K562 (cell line): ENCODE results near the gene FUT6. TPM values are rescaled to one million over a fixed set of nuclear protein-coding genes. Genes with fewer than 3 reads are reported as not detected.

Source experiments
- ATAC-seq: fragments of 200-7000 bp; cut with Tn5 transposase; 3 replicates; pipeline ENCODE4 v1.9.1; 2020; ENCODE audit warnings: moderate library complexity
- BruUV-seq: library from RNA; stranded (reverse); fragments of 400-500 nt; replicated peaks from 2 replicates; lab custom pipeline; 2021; lab: Mats Ljungman, UMichigan
- CTCF ChIA-PET: fragments of 300-600 bp; formaldehyde crosslinking; extraction: SDS; loops from one replicate; lab custom pipeline; 2021; ENCODE audit warnings: low intra/inter-chr PET ratio; lab: Yijun Ruan, JAX
- POLR2A ChIA-PET: fragments of 300-600, 350-650 bp; sonication (Branson Sonifier 250); formaldehyde crosslinking; extraction: SDS; loops from one replicate; lab custom pipeline; 2021; ENCODE audit warnings: antibody characterized with exemption, inconsistent platforms; lab: Yijun Ruan, JAX
- DNase-seq, 4 experiments: peaks; one replicate each; pipeline versions ENCODE4 v3.0.0 to v3.0.0-alpha.2; 2011 to 2018; ENCODE audit warnings: low spot score in 3 of 4, mixed read lengths in 3 of 4; ENCODE audit errors: extremely low read depth in 1 of 4
- FAIRE-seq: peaks from 2 replicates; lab custom pipeline; 2011; peaks lifted over from hg19 to GRCh38; lab: Jason Lieb, UNC
- H2AFZ ChIP-seq: 2 replicates; pipeline ENCODE4 v1.6.0; 2011; ENCODE audit warnings: low read depth, low read length, control low read depth, inconsistent platforms
- H3K27ac ChIP-seq: fragments of 200-600 bp; 3 replicates; pipeline ENCODE4 v1.8.0; 2011; ENCODE audit warnings: low read depth, mild to moderate bottlenecking, control low read depth, inconsistent platforms, low read length, moderate library complexity, mixed read lengths; ENCODE audit errors: extremely low read depth
- H3K27me3 ChIP-seq, 2 experiments: fragments of 300-600 bp in 1 of 2; 2 replicates in 1 of 2; 3 replicates in 1 of 2; pipeline versions ENCODE4 v1.6.0 to v1.8.0; 2011; ENCODE audit warnings: inconsistent platforms in 2 of 2, low read length in 2 of 2, mild to moderate bottlenecking in 1 of 2, mixed read lengths in 1 of 2, moderate library complexity in 1 of 2; ENCODE audit not compliant: control insufficient read depth in 2 of 2, insufficient read depth in 2 of 2
- H3K36me3 ChIP-seq: fragments of 300-600 bp; 3 replicates; pipeline ENCODE4 v1.8.0; 2011; ENCODE audit warnings: mild to moderate bottlenecking, low read length, inconsistent platforms; ENCODE audit not compliant: control insufficient read depth, insufficient read depth
- H3K4me1 ChIP-seq, 2 experiments: fragments of 200-600 bp in 1 of 2; replicated peaks in 1 of 2; 2 replicates in 1 of 2; 3 replicates in 1 of 2; pipeline versions ENCODE4 v1.5.1 to v1.8.0; 2011; ENCODE audit warnings: inconsistent platforms in 2 of 2, low read length in 2 of 2, mild to moderate bottlenecking in 1 of 2, mixed read lengths in 1 of 2, moderate library complexity in 1 of 2; ENCODE audit not compliant: control insufficient read depth in 2 of 2, insufficient read depth in 2 of 2
- H3K4me2 ChIP-seq: 2 replicates; pipeline ENCODE4 v1.6.1; 2011; ENCODE audit warnings: low read length, control low read depth, inconsistent platforms, mixed read lengths; ENCODE audit not compliant: insufficient read depth
- H3K4me3 ChIP-seq: fragments of 200-600 bp; sonication (generic), shearing (Covaris generic); 2 replicates; pipeline ENCODE4 v1.5.1; 2016; ENCODE audit warnings: control low read depth, inconsistent platforms
- H3K79me2 ChIP-seq: fragments of 200-600 bp; 3 replicates; pipeline ENCODE4 v1.8.0; 2011; ENCODE audit warnings: low read length, inconsistent platforms; ENCODE audit not compliant: control insufficient read depth, insufficient read depth
- H3K9ac ChIP-seq, 2 experiments: 2 replicates each; pipeline versions ENCODE4 v1.6.0 to v1.6.1; 2011; ENCODE audit warnings: low read depth in 2 of 2, low read length in 2 of 2, control low read depth in 1 of 2, inconsistent platforms in 1 of 2, mild to moderate bottlenecking in 1 of 2, mixed read lengths in 1 of 2; ENCODE audit not compliant: insufficient read depth in 1 of 2
- H3K9me1 ChIP-seq: one replicate; pipeline ENCODE4 v1.6.0; 2011; ENCODE audit warnings: inconsistent platforms, mild to moderate bottlenecking, low read length, moderate library complexity; ENCODE audit not compliant: control insufficient read depth, insufficient read depth
- H3K9me3 ChIP-seq: replicated peaks from 2 replicates; pipeline ENCODE4 v1.5.1; 2011; ENCODE audit warnings: low read depth, low read length, inconsistent platforms; ENCODE audit not compliant: control insufficient read depth, insufficient read depth
- H4K20me1 ChIP-seq: replicated peaks from 2 replicates; pipeline ENCODE4 v1.6.1; 2011; ENCODE audit warnings: low read length, inconsistent platforms, mixed read lengths; ENCODE audit not compliant: control insufficient read depth, insufficient read depth
- CSDE1 ChIP-seq, 2 experiments: fragments of 450-650 bp; IDR thresholded peaks; 2 replicates each; pipeline ENCODE4 v1.6.1; 2016; ENCODE audit warnings: mild to moderate bottlenecking in 1 of 2
- DEAF1 ChIP-seq: fragments of 450-650 bp; formaldehyde crosslinking; IDR thresholded peaks from 2 replicates; pipeline ENCODE4 v1.4.0; 2020; ENCODE audit warnings: mild to moderate bottlenecking, moderate library complexity
- DMBX1 ChIP-seq: fragments of 250-450 bp; sonication (Bioruptor Pico); IDR thresholded peaks from 2 replicates; pipeline ENCODE4 v1.8.0; 2022; ENCODE audit warnings: inconsistent platforms, mild to moderate bottlenecking, moderate library complexity, borderline replicate concordance
- DPF2 ChIP-seq: fragments of 450-650 bp; IDR thresholded peaks from 2 replicates; pipeline ENCODE4 v1.6.1; 2016
- ETV1 ChIP-seq: fragments of 450-650 bp; conservative IDR thresholded peaks from 2 replicates; pipeline ENCODE4 v1.6.1; 2016; ENCODE audit warnings: missing genetic modification characterization, control low read depth, low read depth, missing compliant biosample characterization
- GTF2F1 ChIP-seq: IDR thresholded peaks from 2 replicates; pipeline ENCODE4 v1.6.1; 2011; ENCODE audit warnings: low read depth, low read length, improper control_type of control experiment
- HNRNPK ChIP-seq: fragments of 200-400 bp; formaldehyde crosslinking; IDR thresholded peaks from one replicate; pipeline ENCODE4 v1.6.1; 2018; ENCODE audit warnings: mild to moderate bottlenecking, low read depth, low read length; ENCODE audit not compliant: poor library complexity, severe bottlenecking
- KLF10 ChIP-seq: fragments of 250-450 bp; sonication (Bioruptor Pico); IDR thresholded peaks from 2 replicates; pipeline ENCODE4 v1.6.1; 2021; ENCODE audit warnings: matching md5 sums
- RBBP5 ChIP-seq: fragments of 200-600 bp; sonication (generic); IDR thresholded peaks from 2 replicates; pipeline ENCODE4 v1.6.1; 2012; ENCODE audit warnings: borderline replicate concordance, mild to moderate bottlenecking, low read length, control low read depth, inconsistent platforms; ENCODE audit not compliant: insufficient read depth, poor library complexity, severe bottlenecking
- SMAD4 ChIP-seq: fragments of 250-450 bp; sonication (Bioruptor Pico); conservative IDR thresholded peaks from 2 replicates; pipeline ENCODE4 v1.8.0; 2021; ENCODE audit warnings: inconsistent platforms, mild to moderate bottlenecking, moderate library complexity
- TFE3 ChIP-seq: fragments of 450-650 bp; formaldehyde crosslinking; IDR thresholded peaks from 2 replicates; pipeline ENCODE4 v1.4.0; 2020; ENCODE audit warnings: mild to moderate bottlenecking, mixed read lengths
- ZNF121 ChIP-seq: sonication (generic); formaldehyde crosslinking; conservative IDR thresholded peaks from 2 replicates; pipeline ENCODE4 v1.8.0; 2022; ENCODE audit warnings: missing genetic modification reagents
- ZNF253 ChIP-seq: fragments of 250-450 bp; sonication (Bioruptor Pico); conservative IDR thresholded peaks from 2 replicates; pipeline ENCODE4 v1.6.1; 2021; ENCODE audit warnings: mild to moderate bottlenecking
- ZNF518B ChIP-seq: fragments of 250-450 bp; sonication (Bioruptor Pico); IDR thresholded peaks from 2 replicates; pipeline ENCODE4 v1.5.0; 2021; ENCODE audit warnings: mild to moderate bottlenecking, moderate library complexity
- WGBS: fragments of 100-300 bp; shearing (Covaris generic); methylation state at CpG from one replicate; pipeline ENCODE4 v1.1.6; 2016; ENCODE audit warnings: low coverage, mixed read lengths; ENCODE audit not compliant: insufficient coverage; ENCODE audit errors: missing lambda C conversion rate; 5-methylcytosine and 5-hydroxymethylcytosine counted together
- in situ Hi-C: fragments of 300-500 bp; cut with MboI; formaldehyde crosslinking; loops from 4 replicates; pipeline ENCODE4 v1.15.0; 2018; ENCODE audit warnings: inconsistent platforms, mixed read lengths
- intact Hi-C: fragments of 100-400 bp; cut with micrococcal nuclease; formaldehyde crosslinking; loops from 2 replicates; pipeline ENCODE4 v1.14.2; 2022
- polyA plus RNA-seq, 8 experiments: library from polyadenylated mRNA; depleted of rRNA in 4 of 8; stranded (reverse) in 5 of 8; unstranded in 3 of 8; fragments of >200 nt; fragmentation: Nextera tagmentation in 2 of 8; fragmentation: Illumina TruSeq in 1 of 8; extraction: Ambion mirVana in 2 of 8; extraction: Trizol in 1 of 8; gene quantifications; 2 replicates each; pipeline versions ENCODE4 v1.2.1 to v1.2.3, GENCODE V29; 2011 to 2014; ENCODE audit warnings: inconsistent platforms in 1 of 8, missing spikeins in 1 of 8
- total RNA-seq, 7 experiments: library from RNA; depleted of rRNA in 6 of 7; stranded (reverse); fragments of >200 nt in 6 of 7; fragmentation: Illumina TruSeq in 2 of 7; extraction: Trizol in 2 of 7; gene quantifications; 2 replicates each; pipeline versions ENCODE4 v1.2.1 to v1.2.3, GENCODE V29; 2011 to 2021; ENCODE audit warnings: low replicate concordance in 1 of 7

The FUT6 gene
- total and polyA plus RNA-seq, 9 of the 15 experiments (the other 6 are each of a cell fraction or from before 2014, with no cell fraction given) = 0.04 TPM; not detected in 8

- BruUV-seq = no TSS peak
- no peak for FAIRE-seq
- intact Hi-C loops = loop anchor here (5.0 to 10.0 kb wide), 2 partner anchors 181 to 219 kb away; no protein-coding TSS in a partner anchor
- H3K79me2 ChIP-seq = no peaks in the 10 kb centered on the region
- no peaks in the 10 kb centered on the region for H3K27me3 ChIP-seq
- in situ Hi-C loops = loop anchor here (5.0 kb wide), 2 partner anchors 89 to 219 kb away; no protein-coding TSS in a partner anchor
- peak overlapping the region; percentile 61 for H3K4me2 ChIP-seq
- H2AFZ ChIP-seq = peak overlapping the region; percentile 81
- ChIA-PET CTCF (interaction anchor here (0.6 to 4.2 kb wide), 6 partner anchors 20 to 913 kb away, joined by 3 to 48 read pairs (median 12); no protein-coding TSS in a partner anchor), POLR2A (interaction anchor here (1.0 to 1.6 kb wide), 9 partner anchors 9 to 100 kb away, joined by 3 to 8 read pairs (median 5); partner anchors contain the start of genes CATSPERD, DUS3L, LONP1 and NDUFA11)
- no peak for DNase-seq
- peak overlapping the region; percentile 5; the same call in 2 of the 3 replicates for H3K27ac ChIP-seq
- H3K9ac ChIP-seq = peak overlapping the region; percentile 27 to 83; a peak in 2 of 4 replicates
- H4K20me1 ChIP-seq = 0 out of 2 replicates have a peak, but pooled peaks cover 11% of the 10 kb centered on the region
- H3K36me3 ChIP-seq = no peaks in the 10 kb centered on the region
- H3K4me1 ChIP-seq = peaks cover 36 to 80% of the 10 kb centered on the region in 2 experiments
- H3K9me3 ChIP-seq = no peaks in the 10 kb centered on the region
- no peak for ATAC-seq
- no peak overlapping the region for H3K4me3 ChIP-seq
- 14% methylated on average over 7 of the region's 8 CpGs for WGBS
- no peaks in the 10 kb centered on the region for H3K9me1 ChIP-seq
- TF ChIP-seq ZNF253 (no peak), HNRNPK (no peak), ZNF518B (no peak), ETV1 (no peak), KLF10 (CRISPR knock-in tag) (no peak), TFE3 (CRISPR knock-in tag) (no peak), SMAD4 (no peak), ZNF121 (no peak), DMBX1 (CRISPR knock-in tag) (no peak), GTF2F1 (no peak), RBBP5 (no peak), CSDE1 (IDR thresholded peaks at IDR 0.05) (0 out of 4 replicates have a peak, but pooled peaks of 1 of the 2 experiments have one; percentile 17), DEAF1 (no peak), DPF2 (no peak)
These were observed 36.1 kb downstream of the FUT6 start for GRCh38 chr19:5803441-5803751.
